Measurements from ENCODE around the gene ESPL1. TPM values are rescaled to one million over a fixed set of nuclear protein-coding genes. Genes with fewer than 3 reads are reported as not detected.

ESPL1 gene
- total RNA-seq, 1 experiment from 2014 or later, result 61.4 TPM

DNA sequence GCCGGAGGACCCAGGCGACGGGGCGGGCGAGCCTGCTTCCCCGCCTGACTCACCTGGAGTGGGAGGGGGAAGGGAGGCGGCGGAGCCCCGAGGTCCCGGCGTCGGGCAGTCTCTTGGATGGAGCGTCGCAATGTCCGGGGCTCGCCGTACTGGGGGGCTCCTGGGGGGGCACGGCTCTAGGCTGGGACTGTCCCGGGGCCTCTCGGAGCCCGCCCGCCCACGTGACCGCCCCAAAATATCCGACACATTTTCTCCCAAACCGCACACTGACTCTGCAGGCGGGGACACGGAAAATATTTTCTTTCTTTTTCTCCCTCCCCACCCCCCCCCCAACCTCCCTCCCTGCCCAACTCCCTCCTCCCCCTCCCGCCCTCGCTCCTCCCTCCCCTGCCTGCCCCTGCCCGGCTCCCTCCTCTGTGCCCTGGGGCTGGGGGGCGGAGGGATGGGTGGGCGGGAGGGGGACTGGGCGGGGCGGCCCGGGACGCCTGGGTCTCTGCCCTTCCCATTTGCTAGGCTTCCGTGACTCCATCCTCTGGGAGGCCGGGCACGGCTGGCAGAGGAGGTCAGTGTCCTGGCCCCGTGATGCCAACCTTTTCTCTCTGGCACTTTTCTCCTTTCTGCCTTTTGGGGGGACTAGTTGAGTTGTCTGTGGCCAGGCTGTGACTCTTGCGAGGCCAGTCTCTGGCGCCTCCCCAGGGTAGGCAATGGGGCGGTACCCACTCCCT is 36.0 kb upstream of the ESPL1 start, which contains the start of gene RARG (continued):
- TF ChIP-seq, protein P1, sequence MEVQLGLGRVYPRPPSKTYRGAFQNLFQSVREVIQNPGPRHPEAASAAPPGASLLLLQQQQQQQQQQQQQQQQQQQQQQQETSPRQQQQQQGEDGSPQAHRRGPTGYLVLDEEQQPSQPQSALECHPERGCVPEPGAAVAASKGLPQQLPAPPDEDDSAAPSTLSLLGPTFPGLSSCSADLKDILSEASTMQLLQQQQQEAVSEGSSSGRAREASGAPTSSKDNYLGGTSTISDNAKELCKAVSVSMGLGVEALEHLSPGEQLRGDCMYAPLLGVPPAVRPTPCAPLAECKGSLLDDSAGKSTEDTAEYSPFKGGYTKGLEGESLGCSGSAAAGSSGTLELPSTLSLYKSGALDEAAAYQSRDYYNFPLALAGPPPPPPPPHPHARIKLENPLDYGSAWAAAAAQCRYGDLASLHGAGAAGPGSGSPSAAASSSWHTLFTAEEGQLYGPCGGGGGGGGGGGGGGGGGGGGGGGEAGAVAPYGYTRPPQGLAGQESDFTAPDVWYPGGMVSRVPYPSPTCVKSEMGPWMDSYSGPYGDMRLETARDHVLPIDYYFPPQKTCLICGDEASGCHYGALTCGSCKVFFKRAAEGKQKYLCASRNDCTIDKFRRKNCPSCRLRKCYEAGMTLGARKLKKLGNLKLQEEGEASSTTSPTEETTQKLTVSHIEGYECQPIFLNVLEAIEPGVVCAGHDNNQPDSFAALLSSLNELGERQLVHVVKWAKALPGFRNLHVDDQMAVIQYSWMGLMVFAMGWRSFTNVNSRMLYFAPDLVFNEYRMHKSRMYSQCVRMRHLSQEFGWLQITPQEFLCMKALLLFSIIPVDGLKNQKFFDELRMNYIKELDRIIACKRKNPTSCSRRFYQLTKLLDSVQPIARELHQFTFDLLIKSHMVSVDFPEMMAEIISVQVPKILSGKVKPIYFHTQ (CRISPR knock-in tag; IDR thresholded peaks at IDR 0.05), result no peak
- TF ChIP-seq ZNF219 (CRISPR knock-in tag; IDR thresholded peaks at IDR 0.05; ENCODE audit: borderline replicate concordance) (no peak), JUN (CRISPR knock-in tag; IDR thresholded peaks at IDR 0.05) (no peak), ZNF396 (CRISPR knock-in tag; IDR thresholded peaks at IDR 0.05; ENCODE audit: borderline replicate concordance) (no peak), JAZF1 (CRISPR knock-in tag; IDR thresholded peaks at IDR 0.05) (no peak), NFE2L1 (CRISPR knock-in tag; IDR thresholded peaks at IDR 0.05) (no peak), CREM (CRISPR knock-in tag; IDR thresholded peaks at IDR 0.05) (no peak), NR1H2 (CRISPR knock-in tag; IDR thresholded peaks at IDR 0.05) (no peak), PRRX2 (CRISPR knock-in tag; IDR thresholded peaks at IDR 0.05) (no peak), FOXJ3 (CRISPR knock-in tag; IDR thresholded peaks at IDR 0.05; ENCODE audit: borderline replicate concordance) (no peak)
- TF ChIP-seq, protein P2, sequence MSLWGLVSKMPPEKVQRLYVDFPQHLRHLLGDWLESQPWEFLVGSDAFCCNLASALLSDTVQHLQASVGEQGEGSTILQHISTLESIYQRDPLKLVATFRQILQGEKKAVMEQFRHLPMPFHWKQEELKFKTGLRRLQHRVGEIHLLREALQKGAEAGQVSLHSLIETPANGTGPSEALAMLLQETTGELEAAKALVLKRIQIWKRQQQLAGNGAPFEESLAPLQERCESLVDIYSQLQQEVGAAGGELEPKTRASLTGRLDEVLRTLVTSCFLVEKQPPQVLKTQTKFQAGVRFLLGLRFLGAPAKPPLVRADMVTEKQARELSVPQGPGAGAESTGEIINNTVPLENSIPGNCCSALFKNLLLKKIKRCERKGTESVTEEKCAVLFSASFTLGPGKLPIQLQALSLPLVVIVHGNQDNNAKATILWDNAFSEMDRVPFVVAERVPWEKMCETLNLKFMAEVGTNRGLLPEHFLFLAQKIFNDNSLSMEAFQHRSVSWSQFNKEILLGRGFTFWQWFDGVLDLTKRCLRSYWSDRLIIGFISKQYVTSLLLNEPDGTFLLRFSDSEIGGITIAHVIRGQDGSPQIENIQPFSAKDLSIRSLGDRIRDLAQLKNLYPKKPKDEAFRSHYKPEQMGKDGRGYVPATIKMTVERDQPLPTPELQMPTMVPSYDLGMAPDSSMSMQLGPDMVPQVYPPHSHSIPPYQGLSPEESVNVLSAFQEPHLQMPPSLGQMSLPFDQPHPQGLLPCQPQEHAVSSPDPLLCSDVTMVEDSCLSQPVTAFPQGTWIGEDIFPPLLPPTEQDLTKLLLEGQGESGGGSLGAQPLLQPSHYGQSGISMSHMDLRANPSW (CRISPR knock-in tag; conservative IDR thresholded peaks at IDR 0.05; ENCODE audit: low read depth), result no peak
- TF ChIP-seq, protein P3, sequence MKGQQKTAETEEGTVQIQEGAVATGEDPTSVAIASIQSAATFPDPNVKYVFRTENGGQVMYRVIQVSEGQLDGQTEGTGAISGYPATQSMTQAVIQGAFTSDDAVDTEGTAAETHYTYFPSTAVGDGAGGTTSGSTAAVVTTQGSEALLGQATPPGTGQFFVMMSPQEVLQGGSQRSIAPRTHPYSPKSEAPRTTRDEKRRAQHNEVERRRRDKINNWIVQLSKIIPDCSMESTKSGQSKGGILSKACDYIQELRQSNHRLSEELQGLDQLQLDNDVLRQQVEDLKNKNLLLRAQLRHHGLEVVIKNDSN (CRISPR knock-in tag; IDR thresholded peaks at IDR 0.05), result peak; percentile 50
- TF ChIP-seq, protein P4, sequence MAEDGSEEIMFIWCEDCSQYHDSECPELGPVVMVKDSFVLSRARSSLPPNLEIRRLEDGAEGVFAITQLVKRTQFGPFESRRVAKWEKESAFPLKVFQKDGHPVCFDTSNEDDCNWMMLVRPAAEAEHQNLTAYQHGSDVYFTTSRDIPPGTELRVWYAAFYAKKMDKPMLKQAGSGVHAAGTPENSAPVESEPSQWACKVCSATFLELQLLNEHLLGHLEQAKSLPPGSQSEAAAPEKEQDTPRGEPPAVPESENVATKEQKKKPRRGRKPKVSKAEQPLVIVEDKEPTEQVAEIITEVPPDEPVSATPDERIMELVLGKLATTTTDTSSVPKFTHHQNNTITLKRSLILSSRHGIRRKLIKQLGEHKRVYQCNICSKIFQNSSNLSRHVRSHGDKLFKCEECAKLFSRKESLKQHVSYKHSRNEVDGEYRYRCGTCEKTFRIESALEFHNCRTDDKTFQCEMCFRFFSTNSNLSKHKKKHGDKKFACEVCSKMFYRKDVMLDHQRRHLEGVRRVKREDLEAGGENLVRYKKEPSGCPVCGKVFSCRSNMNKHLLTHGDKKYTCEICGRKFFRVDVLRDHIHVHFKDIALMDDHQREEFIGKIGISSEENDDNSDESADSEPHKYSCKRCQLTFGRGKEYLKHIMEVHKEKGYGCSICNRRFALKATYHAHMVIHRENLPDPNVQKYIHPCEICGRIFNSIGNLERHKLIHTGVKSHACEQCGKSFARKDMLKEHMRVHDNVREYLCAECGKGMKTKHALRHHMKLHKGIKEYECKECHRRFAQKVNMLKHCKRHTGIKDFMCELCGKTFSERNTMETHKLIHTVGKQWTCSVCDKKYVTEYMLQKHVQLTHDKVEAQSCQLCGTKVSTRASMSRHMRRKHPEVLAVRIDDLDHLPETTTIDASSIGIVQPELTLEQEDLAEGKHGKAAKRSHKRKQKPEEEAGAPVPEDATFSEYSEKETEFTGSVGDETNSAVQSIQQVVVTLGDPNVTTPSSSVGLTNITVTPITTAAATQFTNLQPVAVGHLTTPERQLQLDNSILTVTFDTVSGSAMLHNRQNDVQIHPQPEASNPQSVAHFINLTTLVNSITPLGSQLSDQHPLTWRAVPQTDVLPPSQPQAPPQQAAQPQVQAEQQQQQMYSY (CRISPR knock-in tag; IDR thresholded peaks at IDR 0.05), result no peak
- TF ChIP-seq, protein P5, sequence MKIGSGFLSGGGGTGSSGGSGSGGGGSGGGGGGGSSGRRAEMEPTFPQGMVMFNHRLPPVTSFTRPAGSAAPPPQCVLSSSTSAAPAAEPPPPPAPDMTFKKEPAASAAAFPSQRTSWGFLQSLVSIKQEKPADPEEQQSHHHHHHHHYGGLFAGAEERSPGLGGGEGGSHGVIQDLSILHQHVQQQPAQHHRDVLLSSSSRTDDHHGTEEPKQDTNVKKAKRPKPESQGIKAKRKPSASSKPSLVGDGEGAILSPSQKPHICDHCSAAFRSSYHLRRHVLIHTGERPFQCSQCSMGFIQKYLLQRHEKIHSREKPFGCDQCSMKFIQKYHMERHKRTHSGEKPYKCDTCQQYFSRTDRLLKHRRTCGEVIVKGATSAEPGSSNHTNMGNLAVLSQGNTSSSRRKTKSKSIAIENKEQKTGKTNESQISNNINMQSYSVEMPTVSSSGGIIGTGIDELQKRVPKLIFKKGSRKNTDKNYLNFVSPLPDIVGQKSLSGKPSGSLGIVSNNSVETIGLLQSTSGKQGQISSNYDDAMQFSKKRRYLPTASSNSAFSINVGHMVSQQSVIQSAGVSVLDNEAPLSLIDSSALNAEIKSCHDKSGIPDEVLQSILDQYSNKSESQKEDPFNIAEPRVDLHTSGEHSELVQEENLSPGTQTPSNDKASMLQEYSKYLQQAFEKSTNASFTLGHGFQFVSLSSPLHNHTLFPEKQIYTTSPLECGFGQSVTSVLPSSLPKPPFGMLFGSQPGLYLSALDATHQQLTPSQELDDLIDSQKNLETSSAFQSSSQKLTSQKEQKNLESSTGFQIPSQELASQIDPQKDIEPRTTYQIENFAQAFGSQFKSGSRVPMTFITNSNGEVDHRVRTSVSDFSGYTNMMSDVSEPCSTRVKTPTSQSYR (CRISPR knock-in tag; IDR thresholded peaks at IDR 0.05), result 0 out of 2 replicates have a peak, but pooled peaks have one; percentile 84
- TF ChIP-seq, protein P6, sequence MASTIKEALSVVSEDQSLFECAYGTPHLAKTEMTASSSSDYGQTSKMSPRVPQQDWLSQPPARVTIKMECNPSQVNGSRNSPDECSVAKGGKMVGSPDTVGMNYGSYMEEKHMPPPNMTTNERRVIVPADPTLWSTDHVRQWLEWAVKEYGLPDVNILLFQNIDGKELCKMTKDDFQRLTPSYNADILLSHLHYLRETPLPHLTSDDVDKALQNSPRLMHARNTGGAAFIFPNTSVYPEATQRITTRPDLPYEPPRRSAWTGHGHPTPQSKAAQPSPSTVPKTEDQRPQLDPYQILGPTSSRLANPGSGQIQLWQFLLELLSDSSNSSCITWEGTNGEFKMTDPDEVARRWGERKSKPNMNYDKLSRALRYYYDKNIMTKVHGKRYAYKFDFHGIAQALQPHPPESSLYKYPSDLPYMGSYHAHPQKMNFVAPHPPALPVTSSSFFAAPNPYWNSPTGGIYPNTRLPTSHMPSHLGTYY (CRISPR knock-in tag; IDR thresholded peaks at IDR 0.05), result no peak

Measured in WTC11 (cell line).